ENCODE data around the gene TENM4.

- TF ChIP-seq, protein P1, sequence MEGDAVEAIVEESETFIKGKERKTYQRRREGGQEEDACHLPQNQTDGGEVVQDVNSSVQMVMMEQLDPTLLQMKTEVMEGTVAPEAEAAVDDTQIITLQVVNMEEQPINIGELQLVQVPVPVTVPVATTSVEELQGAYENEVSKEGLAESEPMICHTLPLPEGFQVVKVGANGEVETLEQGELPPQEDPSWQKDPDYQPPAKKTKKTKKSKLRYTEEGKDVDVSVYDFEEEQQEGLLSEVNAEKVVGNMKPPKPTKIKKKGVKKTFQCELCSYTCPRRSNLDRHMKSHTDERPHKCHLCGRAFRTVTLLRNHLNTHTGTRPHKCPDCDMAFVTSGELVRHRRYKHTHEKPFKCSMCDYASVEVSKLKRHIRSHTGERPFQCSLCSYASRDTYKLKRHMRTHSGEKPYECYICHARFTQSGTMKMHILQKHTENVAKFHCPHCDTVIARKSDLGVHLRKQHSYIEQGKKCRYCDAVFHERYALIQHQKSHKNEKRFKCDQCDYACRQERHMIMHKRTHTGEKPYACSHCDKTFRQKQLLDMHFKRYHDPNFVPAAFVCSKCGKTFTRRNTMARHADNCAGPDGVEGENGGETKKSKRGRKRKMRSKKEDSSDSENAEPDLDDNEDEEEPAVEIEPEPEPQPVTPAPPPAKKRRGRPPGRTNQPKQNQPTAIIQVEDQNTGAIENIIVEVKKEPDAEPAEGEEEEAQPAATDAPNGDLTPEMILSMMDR (IDR thresholded peaks at IDR 0.05) = no peak
- no peak for TF ChIP-seq POLR2A (IDR thresholded peaks at IDR 0.05)
Measured at GRCh38 chr11:79199729-79200354, 241.0 kb downstream of the TENM4 start.

Measured in uterus (tissue), 2 donors.